Type B pancreatic cell (in vitro differentiated cells): ENCODE results near the gene TRAP1. TPM values are rescaled to one million over a fixed set of nuclear protein-coding genes. Genes with fewer than 3 reads are reported as not detected.

ENCODE experiments used
- DNase-seq: peaks from one replicate; pipeline ENCODE4 v3.0.0; 2021; ENCODE audit warnings: mixed read lengths; ENCODE audit not compliant: unreplicated experiment; ENCODE audit errors: extremely low spot score
- H3K27ac Mint-ChIP-seq: 2 replicates; pipeline ENCODE4 v1.8.0; 2021; ENCODE audit warnings: mild to moderate bottlenecking, mixed read lengths
- H3K27me3 Mint-ChIP-seq: 2 replicates; pipeline ENCODE4 v1.8.0; 2021; ENCODE audit warnings: mixed read lengths
- H3K36me3 Mint-ChIP-seq: 2 replicates; pipeline ENCODE4 v1.8.0; 2021; ENCODE audit warnings: mixed read lengths
- H3K4me1 Mint-ChIP-seq: one replicate; pipeline ENCODE4 v1.8.0; 2021; ENCODE audit warnings: mixed read lengths; ENCODE audit not compliant: unreplicated experiment
- H3K4me3 Mint-ChIP-seq: 2 replicates; pipeline ENCODE4 v1.8.0; 2021; ENCODE audit warnings: mild to moderate bottlenecking, mixed read lengths
- H3K9me3 Mint-ChIP-seq: 2 replicates; pipeline ENCODE4 v1.8.0; 2021; ENCODE audit warnings: mixed read lengths
- CTCF ChIP-seq: fragments of 200-600 bp; sonication (generic); conservative IDR thresholded peaks from 2 replicates; pipeline ENCODE4 v1.5.0; 2021; ENCODE audit warnings: antibody characterized with exemption, mild to moderate bottlenecking
- total RNA-seq: library from RNA; stranded (reverse); gene quantifications from 2 replicates; pipeline ENCODE4 v1.2.1, GENCODE V29; 2021; ENCODE audit warnings: low replicate concordance

TRAP1 gene
- total RNA-seq, 1 donor from 2014 or later, result 138 TPM

DNA sequence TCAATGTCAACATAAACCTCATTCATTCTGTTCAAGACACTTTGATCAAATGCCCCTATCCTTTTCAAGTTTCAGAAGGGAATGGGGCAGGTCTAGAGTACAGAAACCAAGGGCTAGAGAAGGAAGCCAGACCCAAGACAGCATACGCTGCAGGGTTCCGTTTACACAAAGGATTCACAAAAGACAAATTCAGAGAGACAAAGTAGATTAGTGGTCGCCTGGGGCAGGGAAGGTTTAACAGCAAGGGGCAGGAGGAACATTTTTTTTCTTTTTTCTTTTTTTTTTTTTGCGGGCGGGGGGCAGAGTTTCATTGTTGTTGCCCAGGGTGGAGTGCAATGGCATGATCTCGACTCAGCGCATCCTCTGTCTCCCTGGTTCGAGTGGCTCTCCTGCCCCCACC is 19.9 kb upstream of the TRAP1 start:
- no peak overlapping the region for H3K27ac Mint-ChIP-seq
- H3K27me3 Mint-ChIP-seq, result no peaks in the 10 kb centered on the region
- no peak for TF ChIP-seq CTCF
- H3K4me3 Mint-ChIP-seq, result no peak overlapping the region
- no peaks in the 10 kb centered on the region for H3K9me3 Mint-ChIP-seq
- H3K36me3 Mint-ChIP-seq, result peaks cover 44% of the 10 kb centered on the region
- H3K4me1 Mint-ChIP-seq, result no peaks in the 10 kb centered on the region
- DNase-seq, result no peak

- Mint-ChIP-seq H3K4me3 (no peak overlapping the region), H3K4me1 (no peaks in the 10 kb centered on the region), H3K27ac (peak overlapping the region; percentile 22), H3K9me3 (no peaks in the 10 kb centered on the region), H3K36me3 (peaks cover 44% of the 10 kb centered on the region), H3K27me3 (no peaks in the 10 kb centered on the region)
- no peak for DNase-seq
- no peak for TF ChIP-seq CTCF
These were observed 18.8 kb upstream of the TRAP1 start for GRCh38 chr16:3736116-3736515.

DNA sequence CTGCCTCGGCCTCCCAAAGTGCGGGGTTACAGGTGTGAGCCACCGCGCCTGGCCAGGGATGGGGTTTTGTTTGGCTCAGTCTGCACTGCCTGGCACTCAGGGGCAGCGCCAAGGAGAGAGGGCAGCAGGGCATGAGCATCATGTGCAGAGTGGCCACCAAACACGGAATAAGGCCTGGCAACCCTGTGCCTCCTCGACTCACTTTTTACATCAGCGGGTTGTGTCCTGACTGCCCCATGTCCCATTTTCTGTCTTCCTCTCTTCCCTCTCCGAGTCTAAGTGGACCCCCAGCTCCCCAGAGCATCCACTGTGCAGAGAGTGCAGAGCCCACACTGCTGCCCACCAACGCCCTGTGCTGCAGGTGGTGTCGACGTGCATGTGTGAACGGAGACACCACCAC is 18.2 kb upstream of the TRAP1 start:
- Mint-ChIP-seq H3K9me3 (no peaks in the 10 kb centered on the region), H3K27me3 (no peaks in the 10 kb centered on the region)
- no peak for DNase-seq

GRCh38 chr16:3734758-3735221 is 17.5 kb upstream of the TRAP1 start:
- no peaks in the 10 kb centered on the region for H3K4me1 Mint-ChIP-seq
- H3K4me3 Mint-ChIP-seq, result no peak overlapping the region
- no peak for DNase-seq
- H3K9me3 Mint-ChIP-seq, result no peaks in the 10 kb centered on the region
- H3K36me3 Mint-ChIP-seq, result peaks cover 45% of the 10 kb centered on the region
- TF ChIP-seq CTCF, result no peak
- peak overlapping the region; percentile 31 for H3K27ac Mint-ChIP-seq
- no peaks in the 10 kb centered on the region for H3K27me3 Mint-ChIP-seq

More for the DNA sequence above, 18.2 kb upstream of the TRAP1 start:
- Mint-ChIP-seq H3K36me3 (peaks cover 44% of the 10 kb centered on the region), H3K27ac (peak overlapping the region; percentile 22), H3K4me3 (no peak overlapping the region), H3K4me1 (no peaks in the 10 kb centered on the region)
- TF ChIP-seq CTCF, result no peak

- Mint-ChIP-seq H3K36me3 (peaks cover 40% of the 10 kb centered on the region), H3K9me3 (no peaks in the 10 kb centered on the region)
These were observed 16.9 kb upstream of the TRAP1 start for GRCh38 chr16:3734084-3734757.

More at GRCh38 chr16:3734084-3734757, 16.9 kb upstream of the TRAP1 start:
- no peak overlapping the region for H3K27ac Mint-ChIP-seq
- no peaks in the 10 kb centered on the region for H3K4me1 Mint-ChIP-seq
- no peak for TF ChIP-seq CTCF
- H3K27me3 Mint-ChIP-seq, result no peaks in the 10 kb centered on the region
- DNase-seq, result no peak
- no peak overlapping the region for H3K4me3 Mint-ChIP-seq
